WTC11 (cell line): ENCODE data around the gene CCDC6. TPM values are rescaled to one million over a fixed set of nuclear protein-coding genes. Genes with fewer than 3 reads are reported as not detected.

ENCODE experiments used
- ATAC-seq: fragments of 200-7000 bp; cut with Tn5 transposase; 2 replicates; pipeline ENCODE4 v1.10.0; 2021; ENCODE audit warnings: mild to moderate bottlenecking, moderate library complexity
- CTCF ChIA-PET: fragments of 300-600 bp; sonication (Branson Sonifier 250); formaldehyde crosslinking; loops from one replicate; lab custom pipeline; 2021; ENCODE audit warnings: antibody characterized with exemption; lab: Charles Lee
- POLR2A ChIA-PET: fragments of 350-600 bp; sonication (Branson Sonifier 250); formaldehyde crosslinking; loops from one replicate; lab custom pipeline; 2021; ENCODE audit warnings: antibody characterized with exemption; lab: Charles Lee
- DNase-seq: peaks from one replicate; pipeline ENCODE4 v3.0.0; 2021; ENCODE audit warnings: low spot score
- H3K27ac Mint-ChIP-seq: 2 replicates; pipeline ENCODE4 v1.8.0; 2021; ENCODE audit warnings: mixed read lengths
- H3K27me3 Mint-ChIP-seq: 2 replicates; pipeline ENCODE4 v1.8.0; 2021; ENCODE audit warnings: low read depth, mild to moderate bottlenecking, moderate library complexity, mixed read lengths
- H3K36me3 Mint-ChIP-seq: 2 replicates; pipeline ENCODE4 v1.8.0; 2021; ENCODE audit warnings: mixed read lengths
- H3K4me1 Mint-ChIP-seq: 2 replicates; pipeline ENCODE4 v1.8.0; 2022; ENCODE audit warnings: mixed read lengths
- H3K4me3 Mint-ChIP-seq: 2 replicates; pipeline ENCODE4 v1.8.0; 2021; ENCODE audit warnings: mild to moderate bottlenecking, moderate library complexity, mixed read lengths
- H3K9me3 Mint-ChIP-seq: 2 replicates; pipeline ENCODE4 v1.8.0; 2021; ENCODE audit warnings: mixed read lengths
- ATF1 ChIP-seq: sonication (generic); formaldehyde crosslinking; IDR thresholded peaks from 2 replicates; pipeline ENCODE4 v1.8.1; 2023; ENCODE audit warnings: mild to moderate bottlenecking, moderate library complexity, missing genetic modification reagents
- CBFB ChIP-seq: sonication (generic); formaldehyde crosslinking; IDR thresholded peaks from 2 replicates; pipeline ENCODE4 v1.8.1; 2022; ENCODE audit warnings: mild to moderate bottlenecking, low read depth, missing genetic modification reagents
- CREM ChIP-seq: sonication (generic); formaldehyde crosslinking; IDR thresholded peaks from 2 replicates; pipeline ENCODE4 v1.8.1; 2022; ENCODE audit warnings: mild to moderate bottlenecking, missing genetic modification reagents, moderate library complexity
- ETV6 ChIP-seq: sonication (generic); formaldehyde crosslinking; IDR thresholded peaks from 2 replicates; pipeline ENCODE4 v1.8.1; 2022; ENCODE audit warnings: mild to moderate bottlenecking, missing genetic modification reagents
- FOXK1 ChIP-seq: sonication (generic); formaldehyde crosslinking; IDR thresholded peaks from 2 replicates; pipeline ENCODE4 v1.8.0; 2022; ENCODE audit warnings: mild to moderate bottlenecking, moderate library complexity, missing genetic modification reagents
- FOXP1 ChIP-seq: sonication (generic); formaldehyde crosslinking; IDR thresholded peaks from 2 replicates; pipeline ENCODE4 v1.8.0; 2022; ENCODE audit warnings: missing genetic modification reagents, mild to moderate bottlenecking, moderate library complexity, borderline replicate concordance
- IRF2 ChIP-seq: sonication (generic); formaldehyde crosslinking; IDR thresholded peaks from 2 replicates; pipeline ENCODE4 v1.8.0; 2022; ENCODE audit warnings: low read depth, missing genetic modification reagents, borderline replicate concordance
- JAZF1 ChIP-seq: fragments of 250-450 bp; sonication (Bioruptor Pico); IDR thresholded peaks from 2 replicates; pipeline ENCODE4 v1.9.0; 2021; ENCODE audit warnings: moderate library complexity, mild to moderate bottlenecking, inconsistent platforms
- MYBL2 ChIP-seq: sonication (generic); formaldehyde crosslinking; IDR thresholded peaks from 2 replicates; pipeline ENCODE4 v1.8.1; 2023; ENCODE audit warnings: mild to moderate bottlenecking, moderate library complexity, missing genetic modification reagents
- NR2C2 ChIP-seq: sonication (generic); formaldehyde crosslinking; IDR thresholded peaks from 2 replicates; pipeline ENCODE4 v1.8.0; 2022; ENCODE audit warnings: mild to moderate bottlenecking, missing genetic modification reagents
- PREB ChIP-seq: sonication (generic); formaldehyde crosslinking; IDR thresholded peaks from 2 replicates; pipeline ENCODE4 v1.8.1; 2022; ENCODE audit warnings: mild to moderate bottlenecking, missing genetic modification reagents, moderate library complexity, borderline replicate concordance
- RELA ChIP-seq: sonication (generic); formaldehyde crosslinking; IDR thresholded peaks from 2 replicates; pipeline ENCODE4 v1.8.1; 2022; ENCODE audit warnings: missing genetic modification reagents, mild to moderate bottlenecking, borderline replicate concordance
- SP1 ChIP-seq: sonication (generic); formaldehyde crosslinking; conservative IDR thresholded peaks from 2 replicates; pipeline ENCODE4 v1.8.1; 2022; ENCODE audit warnings: missing genetic modification reagents
- USF1 ChIP-seq: sonication (generic); formaldehyde crosslinking; IDR thresholded peaks from 2 replicates; pipeline ENCODE4 v1.8.0; 2022; ENCODE audit warnings: mild to moderate bottlenecking, missing genetic modification reagents
- ZNF416 ChIP-seq: fragments of 250-450 bp; sonication (Bioruptor Pico); IDR thresholded peaks from 2 replicates; pipeline ENCODE4 v1.9.0; 2021; ENCODE audit warnings: mild to moderate bottlenecking, inconsistent platforms
- ZNF512 ChIP-seq: sonication (generic); formaldehyde crosslinking; IDR thresholded peaks from 2 replicates; pipeline ENCODE4 v1.8.1; 2022; ENCODE audit warnings: missing genetic modification reagents, borderline replicate concordance
- total RNA-seq: library from RNA; stranded (reverse); gene quantifications from 3 replicates; pipeline ENCODE4 v1.2.3, GENCODE V29; 2021
- TF ChIP-seq, protein P1 (sequence below): sonication (generic); formaldehyde crosslinking; IDR thresholded peaks from 2 replicates; pipeline ENCODE4 v1.8.0; 2022; ENCODE audit warnings: mild to moderate bottlenecking, missing genetic modification reagents
- TF ChIP-seq, protein P2 (sequence below): sonication (generic); formaldehyde crosslinking; IDR thresholded peaks from 2 replicates; pipeline ENCODE4 v1.8.1; 2023; ENCODE audit warnings: mild to moderate bottlenecking, missing genetic modification reagents
- TF ChIP-seq, protein P3 (sequence below): sonication (generic); formaldehyde crosslinking; IDR thresholded peaks from 2 replicates; pipeline ENCODE4 v1.8.1; 2022; ENCODE audit warnings: low read depth, mild to moderate bottlenecking, moderate library complexity, missing genetic modification reagents, borderline replicate concordance

Gene CCDC6
- total RNA-seq, 1 experiment from 2014 or later: 55.2 TPM

- DNase-seq (no peak), ATAC-seq (no peak)
- Mint-ChIP-seq H3K27ac (no peak overlapping the region), H3K27me3 (no peaks in the 10 kb centered on the region), H3K4me1 (peaks cover 21% of the 10 kb centered on the region), H3K36me3 (no peaks in the 10 kb centered on the region), H3K9me3 (peaks cover 5% of the 10 kb centered on the region; the same call in 1 of the 2 replicates), H3K4me3 (no peak overlapping the region)
- POLR2A ChIA-PET: no interaction called here
- CTCF ChIA-PET: no interaction called here
- no peak for TF ChIP-seq FOXP1 (CRISPR knock-in tag)
- TF ChIP-seq, protein P1, sequence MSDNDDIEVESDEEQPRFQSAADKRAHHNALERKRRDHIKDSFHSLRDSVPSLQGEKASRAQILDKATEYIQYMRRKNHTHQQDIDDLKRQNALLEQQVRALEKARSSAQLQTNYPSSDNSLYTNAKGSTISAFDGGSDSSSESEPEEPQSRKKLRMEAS: no peak
Measured at GRCh38 chr10:59949608-59950007, 43.3 kb upstream of the CCDC6 start.

- ATAC-seq (peak; percentile 63), DNase-seq (no peak)
- Mint-ChIP-seq H3K27me3 (no peaks in the 10 kb centered on the region), H3K4me3 (peak overlapping the region; percentile 25; the same call in 1 of the 2 replicates), H3K36me3 (no peaks in the 10 kb centered on the region), H3K4me1 (peaks cover 24% of the 10 kb centered on the region), H3K27ac (no peak overlapping the region; the same call in 1 of the 2 replicates), H3K9me3 (no peaks in the 10 kb centered on the region)
- POLR2A ChIA-PET: no interaction called here
- TF ChIP-seq, protein P2, sequence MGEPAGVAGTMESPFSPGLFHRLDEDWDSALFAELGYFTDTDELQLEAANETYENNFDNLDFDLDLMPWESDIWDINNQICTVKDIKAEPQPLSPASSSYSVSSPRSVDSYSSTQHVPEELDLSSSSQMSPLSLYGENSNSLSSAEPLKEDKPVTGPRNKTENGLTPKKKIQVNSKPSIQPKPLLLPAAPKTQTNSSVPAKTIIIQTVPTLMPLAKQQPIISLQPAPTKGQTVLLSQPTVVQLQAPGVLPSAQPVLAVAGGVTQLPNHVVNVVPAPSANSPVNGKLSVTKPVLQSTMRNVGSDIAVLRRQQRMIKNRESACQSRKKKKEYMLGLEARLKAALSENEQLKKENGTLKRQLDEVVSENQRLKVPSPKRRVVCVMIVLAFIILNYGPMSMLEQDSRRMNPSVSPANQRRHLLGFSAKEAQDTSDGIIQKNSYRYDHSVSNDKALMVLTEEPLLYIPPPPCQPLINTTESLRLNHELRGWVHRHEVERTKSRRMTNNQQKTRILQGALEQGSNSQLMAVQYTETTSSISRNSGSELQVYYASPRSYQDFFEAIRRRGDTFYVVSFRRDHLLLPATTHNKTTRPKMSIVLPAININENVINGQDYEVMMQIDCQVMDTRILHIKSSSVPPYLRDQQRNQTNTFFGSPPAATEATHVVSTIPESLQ (CRISPR knock-in tag): no peak
- TF ChIP-seq ZNF512 (CRISPR knock-in tag) (no peak), NR2C2 (CRISPR knock-in tag) (no peak), SP1 (no peak), ETV6 (CRISPR knock-in tag) (no peak), PREB (CRISPR knock-in tag) (no peak), IRF2 (CRISPR knock-in tag) (no peak), FOXK1 (CRISPR knock-in tag) (no peak), RELA (no peak), ATF1 (no peak), ZNF416 (CRISPR knock-in tag) (no peak), CREM (CRISPR knock-in tag) (no peak), CBFB (CRISPR knock-in tag) (no peak), MYBL2 (CRISPR knock-in tag) (no peak), JAZF1 (CRISPR knock-in tag) (no peak)
- TF ChIP-seq, protein P3, sequence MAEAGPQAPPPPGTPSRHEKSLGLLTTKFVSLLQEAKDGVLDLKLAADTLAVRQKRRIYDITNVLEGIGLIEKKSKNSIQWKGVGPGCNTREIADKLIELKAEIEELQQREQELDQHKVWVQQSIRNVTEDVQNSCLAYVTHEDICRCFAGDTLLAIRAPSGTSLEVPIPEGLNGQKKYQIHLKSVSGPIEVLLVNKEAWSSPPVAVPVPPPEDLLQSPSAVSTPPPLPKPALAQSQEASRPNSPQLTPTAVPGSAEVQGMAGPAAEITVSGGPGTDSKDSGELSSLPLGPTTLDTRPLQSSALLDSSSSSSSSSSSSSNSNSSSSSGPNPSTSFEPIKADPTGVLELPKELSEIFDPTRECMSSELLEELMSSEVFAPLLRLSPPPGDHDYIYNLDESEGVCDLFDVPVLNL: no peak
- CTCF ChIA-PET: no interaction called here
Measured at GRCh38 chr10:59945991-59946390, 39.6 kb upstream of the CCDC6 start.

DNA sequence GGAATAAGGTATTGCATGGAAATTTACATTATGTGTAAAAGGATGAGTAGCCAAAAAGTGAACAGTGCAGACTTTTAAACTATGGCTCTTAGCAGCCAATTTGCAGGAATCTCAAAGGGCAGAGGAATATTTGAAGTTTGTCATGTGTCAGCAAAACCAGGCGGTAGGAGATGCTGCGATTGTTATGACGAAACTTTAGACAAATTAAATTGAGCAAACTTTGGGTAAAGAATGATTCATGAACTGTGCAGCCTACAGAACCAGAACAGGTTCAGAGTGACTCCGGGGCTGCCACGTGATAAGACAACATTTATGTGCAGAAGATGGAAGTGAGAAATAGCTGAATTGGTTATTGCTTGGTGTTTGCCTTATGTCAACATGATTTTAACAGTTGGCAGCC, 39.2 kb upstream of the CCDC6 start:
- ATAC-seq: no peak
- no peak for DNase-seq
- Mint-ChIP-seq H3K27me3 (no peaks in the 10 kb centered on the region), H3K4me1 (peaks cover 24% of the 10 kb centered on the region), H3K9me3 (no peaks in the 10 kb centered on the region), H3K36me3 (no peaks in the 10 kb centered on the region), H3K4me3 (no peak overlapping the region), H3K27ac (no peak overlapping the region)
- ChIA-PET POLR2A (no interaction called here), CTCF (no interaction called here)
- TF ChIP-seq USF1 (CRISPR knock-in tag) (no peak), CBFB (CRISPR knock-in tag) (no peak), ZNF512 (CRISPR knock-in tag) (no peak), MYBL2 (CRISPR knock-in tag) (no peak)
- TF ChIP-seq, protein P3: no peak
